Endothelial cell of umbilical vein (primary cell): ENCODE data around the gene PAXX.

Source experiments
- CTCF ChIP-seq, 2 donors: IDR thresholded peaks; 1 replicate in 1 of 2; 2 replicates in 1 of 2; pipeline ENCODE4 v1.5.1; 2011; ENCODE audit warnings: low read length in 2 of 2, mild to moderate bottlenecking in 2 of 2, moderate library complexity in 2 of 2, control low read depth in 1 of 2, inconsistent platforms in 1 of 2, low read depth in 1 of 2; ENCODE audit not compliant: insufficient read depth in 1 of 2; ENCODE audit errors: extremely low read depth in 1 of 2
- EZH2 ChIP-seq: IDR thresholded peaks from 2 replicates; pipeline ENCODE4 v1.6.1; 2012; ENCODE audit warnings: borderline replicate concordance, low read depth, mild to moderate bottlenecking, moderate library complexity, low read length, inconsistent platforms; ENCODE audit not compliant: severe bottlenecking
- FOS ChIP-seq: IDR thresholded peaks from 2 replicates; pipeline ENCODE4 v1.6.1; 2011; ENCODE audit warnings: mild to moderate bottlenecking, low read length, moderate library complexity, borderline replicate concordance; ENCODE audit not compliant: insufficient read depth
- GATA2 ChIP-seq: IDR thresholded peaks from 2 replicates; pipeline ENCODE4 v1.7.0; 2011; ENCODE audit warnings: low read depth, mild to moderate bottlenecking, moderate library complexity, mixed read lengths, low read length; ENCODE audit not compliant: insufficient read length, insufficient read depth
- MAX ChIP-seq: IDR thresholded peaks from 2 replicates; pipeline ENCODE4 v1.6.1; 2011; ENCODE audit not compliant: insufficient read depth, insufficient read length
- POLR2A ChIP-seq: IDR thresholded peaks from 2 replicates; pipeline ENCODE4 v1.6.1; 2012; ENCODE audit warnings: low read depth, mild to moderate bottlenecking, control low read depth, low read length

GRCh38 chr9:137041124-137041523 lies 48.9 kb downstream of the PAXX start:
- TF ChIP-seq EZH2 (no peak), GATA2 (no peak), CTCF (IDR thresholded peaks at IDR 0.05; ENCODE audit: extremely low read depth in 1 of 2, insufficient read depth in 1 of 2, low read depth in 1 of 2, low read length in 2 of 2) (no peak), POLR2A (no peak), MAX (no peak), FOS (no peak)
